Activated CD8-positive, alpha-beta memory T cell treated with anti-CD3 and anti-CD28 coated beads, Interleukin-2, amount 50 U/mL, for 4 hours (primary cell): ENCODE results near the gene SYMPK.

ENCODE experiments used
- DNase-seq: peaks from one replicate; pipeline ENCODE4 v3.0.0-alpha.2; 2020

SYMPK gene

GRCh38 chr19:45779231-45780145, 83.5 kb downstream of the SYMPK start:
- peak; percentile 77 for DNase-seq

- DNase-seq = no peak
These were observed 84.8 kb downstream of the SYMPK start for GRCh38 chr19:45778010-45778661.

DNA sequence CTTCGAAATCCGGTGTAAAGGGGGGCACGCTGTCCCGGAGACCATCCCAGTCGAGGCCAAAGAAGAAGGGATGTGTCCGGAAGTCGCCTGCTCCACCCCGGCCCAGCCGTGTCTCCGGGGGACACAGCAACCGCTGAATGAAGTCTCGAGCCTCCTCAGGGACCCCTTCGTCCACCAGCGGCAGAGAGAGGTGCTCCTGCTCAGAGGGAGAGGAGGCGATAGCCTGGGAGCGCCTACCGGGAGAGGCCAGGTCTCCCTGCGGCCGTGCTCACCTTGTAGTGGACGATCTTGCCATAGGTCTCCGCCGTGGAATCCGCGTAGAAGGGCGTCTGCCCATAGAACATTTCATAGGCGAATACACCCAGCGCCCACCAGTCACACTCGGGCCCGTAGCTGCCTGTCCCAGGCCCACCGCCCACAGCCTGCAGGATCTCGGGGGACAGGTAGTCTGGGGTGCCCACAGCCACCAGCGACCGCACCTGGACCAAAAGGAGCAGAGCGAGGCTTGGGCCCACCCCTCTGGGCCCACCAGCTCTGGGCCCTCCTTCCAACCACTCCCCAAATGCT, 85.5 kb downstream of the SYMPK start:
- no peak for DNase-seq

GRCh38 chr19:45774765-45775164, 88.2 kb downstream of the SYMPK start:
- no peak for DNase-seq

DNA sequence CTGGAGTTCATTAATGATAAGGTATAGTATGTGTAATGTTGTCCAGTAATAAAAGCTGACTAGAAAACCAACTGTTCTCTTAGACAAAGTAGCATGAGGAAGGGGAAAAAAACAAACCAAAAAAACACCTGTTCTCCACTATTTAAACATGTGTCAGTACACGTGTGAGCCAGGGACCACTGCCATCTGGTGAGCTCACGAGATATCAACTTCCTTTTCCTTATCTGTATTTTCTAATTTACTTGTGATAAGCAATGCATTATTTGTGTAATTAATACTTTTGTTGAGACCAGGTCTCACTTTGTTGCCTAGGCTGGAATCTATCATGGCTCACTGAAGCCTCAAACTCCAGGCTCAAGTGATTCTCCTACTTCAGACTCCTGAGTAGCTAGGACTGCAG, 89.6 kb downstream of the SYMPK start:
- DNase-seq = no peak

- DNase-seq = no peak
These were observed 90.0 kb downstream of the SYMPK start for GRCh38 chr19:45772912-45773311.

GRCh38 chr19:45772130-45772840, 90.7 kb downstream of the SYMPK start:
- DNase-seq = no peak

- no peak for DNase-seq
These were observed 91.5 kb downstream of the SYMPK start for GRCh38 chr19:45771311-45771933.

- DNase-seq = peak; percentile 92
These were observed 92.5 kb downstream of the SYMPK start for GRCh38 chr19:45770192-45771101.

- no peak for DNase-seq
These were observed 93.1 kb downstream of the SYMPK start for GRCh38 chr19:45769821-45770191.

- DNase-seq = peak; percentile 91
These were observed 93.8 kb downstream of the SYMPK start, which contains the start of gene SIX5 for GRCh38 chr19:45768984-45769782. SIX5 (minus strand) TSS chr19:45769252; CDS start chr19:45768844, 408 bp downstream.

DNA sequence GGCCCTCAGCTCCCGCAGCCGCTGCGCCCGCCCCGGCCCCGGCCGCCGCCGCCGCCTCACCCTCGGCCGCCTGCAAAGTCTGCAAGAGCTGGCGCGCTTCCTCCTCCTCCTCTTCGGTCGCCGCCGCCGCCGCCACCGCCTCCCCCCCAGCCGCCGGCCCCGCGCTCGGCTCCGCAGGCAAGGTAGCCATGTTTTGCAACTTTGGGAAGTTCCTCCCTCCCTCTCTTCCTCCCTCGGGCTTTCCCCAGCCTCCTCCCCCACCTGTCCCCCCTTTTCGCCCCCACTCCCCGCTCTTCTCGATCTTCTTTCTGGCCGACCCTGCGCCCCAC, 94.3 kb downstream of the SYMPK start:
- DNase-seq = peak; percentile 42

DNA sequence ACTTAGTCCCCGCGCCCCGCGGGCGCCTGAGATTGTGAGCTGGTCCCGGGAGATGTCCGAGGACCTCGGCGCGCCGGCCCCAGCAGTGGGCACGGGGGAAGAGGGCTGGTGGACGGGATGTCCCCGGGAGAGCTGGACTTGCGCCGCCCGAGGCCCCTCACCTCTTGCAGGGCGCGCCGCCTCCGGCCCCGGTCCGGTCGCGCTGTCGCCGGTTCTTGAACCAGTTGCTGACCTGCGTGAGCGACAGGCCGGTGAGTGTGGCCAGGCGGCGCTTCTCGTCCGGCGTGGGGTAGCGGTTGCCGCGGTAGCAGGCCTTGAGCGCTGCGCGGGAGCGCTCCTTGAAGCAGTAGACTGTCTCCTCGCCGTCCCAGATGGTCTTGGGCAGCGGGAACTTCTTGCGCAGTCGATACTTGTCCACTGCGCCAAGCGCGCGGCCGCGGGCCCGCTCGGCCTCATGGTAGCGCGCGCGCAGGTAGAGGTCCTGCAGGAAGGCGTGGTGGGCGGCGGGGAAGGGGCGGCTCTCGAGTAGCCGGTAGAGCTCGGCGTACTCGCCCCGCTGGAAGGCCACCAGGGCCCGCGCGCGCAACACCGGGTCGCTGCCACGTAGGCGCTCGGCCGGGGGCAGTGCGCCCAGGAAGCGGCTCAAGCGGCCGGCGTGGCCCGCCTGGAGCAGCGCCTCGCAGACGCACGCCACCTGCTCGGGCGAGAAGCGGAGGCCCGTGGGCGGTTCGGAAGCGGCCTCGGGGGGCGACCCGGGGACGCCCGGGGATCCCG, 94.9 kb downstream of the SYMPK start:
- no peak for DNase-seq

DNA sequence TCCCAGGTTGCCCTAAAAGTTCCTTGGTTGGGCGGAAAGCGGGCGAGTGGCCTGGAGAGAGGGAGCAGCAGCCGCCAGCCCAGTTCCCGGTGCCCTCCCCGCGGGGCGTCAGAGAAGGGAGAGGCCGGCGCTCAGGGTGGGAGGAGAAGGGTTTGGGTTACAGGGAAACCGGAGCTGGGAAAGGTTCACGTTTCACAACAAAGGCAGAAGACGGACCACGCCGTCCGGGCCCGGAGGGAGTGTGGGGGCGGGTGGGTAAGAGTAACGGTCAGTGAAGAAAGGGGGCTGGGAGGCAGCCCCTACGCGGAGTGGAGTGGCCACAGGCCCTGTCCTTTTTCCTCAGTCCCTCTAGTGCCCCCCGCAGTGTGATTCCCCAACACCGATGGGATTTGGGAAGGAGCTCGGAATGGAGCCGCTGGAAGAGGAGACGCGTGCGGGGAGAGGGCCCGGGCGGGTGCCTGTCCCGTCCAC, 95.5 kb downstream of the SYMPK start:
- no peak for DNase-seq

- DNase-seq = no peak
These were observed 96.0 kb downstream of the SYMPK start for GRCh38 chr19:45766869-45767346.

GRCh38 chr19:45766296-45766868, 96.6 kb downstream of the SYMPK start:
- no peak for DNase-seq

GRCh38 chr19:45765702-45766295, 97.1 kb downstream of the SYMPK start:
- no peak for DNase-seq
